ENCODE measurements around the gene CLTCL1.

Gene CLTCL1

GRCh38 chr22:19147195-19147780 is 144.2 kb downstream of the CLTCL1 start:
- no peak for DNase-seq

GRCh38 chr22:19146215-19146968 is 145.1 kb downstream of the CLTCL1 start:
- DNase-seq = no peak

GRCh38 chr22:19143967-19144400 is 147.5 kb downstream of the CLTCL1 start:
- DNase-seq = peak; percentile 58

- DNase-seq = no peak
Observed at GRCh38 chr22:19143212-19143611, 148.3 kb downstream of the CLTCL1 start.

- DNase-seq = no peak
Observed at GRCh38 chr22:19142394-19142793, 149.1 kb downstream of the CLTCL1 start.

DNA sequence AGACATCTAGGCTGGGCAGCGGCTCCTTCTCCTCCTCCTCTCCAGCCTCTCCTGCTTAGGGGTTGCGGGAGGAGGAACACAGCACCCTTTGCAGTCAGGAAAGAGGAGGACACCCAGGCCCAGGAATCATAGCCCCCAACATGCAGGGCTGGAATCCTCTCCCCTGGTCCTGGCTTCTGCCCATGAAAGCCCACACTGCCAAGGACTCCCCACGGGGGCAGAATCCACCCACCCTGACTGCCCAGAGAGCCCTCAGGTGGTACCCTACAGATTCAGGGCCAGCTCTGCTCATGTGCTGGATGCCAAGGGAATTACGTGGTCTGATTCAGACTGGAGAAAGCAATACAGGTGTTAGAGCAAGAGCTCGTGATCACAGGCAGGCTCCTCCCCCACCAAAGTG is 151.5 kb downstream of the CLTCL1 start:
- DNase-seq = no peak

GRCh38 chr22:19139001-19139356 is 152.5 kb downstream of the CLTCL1 start:
- DNase-seq = no peak

DNA sequence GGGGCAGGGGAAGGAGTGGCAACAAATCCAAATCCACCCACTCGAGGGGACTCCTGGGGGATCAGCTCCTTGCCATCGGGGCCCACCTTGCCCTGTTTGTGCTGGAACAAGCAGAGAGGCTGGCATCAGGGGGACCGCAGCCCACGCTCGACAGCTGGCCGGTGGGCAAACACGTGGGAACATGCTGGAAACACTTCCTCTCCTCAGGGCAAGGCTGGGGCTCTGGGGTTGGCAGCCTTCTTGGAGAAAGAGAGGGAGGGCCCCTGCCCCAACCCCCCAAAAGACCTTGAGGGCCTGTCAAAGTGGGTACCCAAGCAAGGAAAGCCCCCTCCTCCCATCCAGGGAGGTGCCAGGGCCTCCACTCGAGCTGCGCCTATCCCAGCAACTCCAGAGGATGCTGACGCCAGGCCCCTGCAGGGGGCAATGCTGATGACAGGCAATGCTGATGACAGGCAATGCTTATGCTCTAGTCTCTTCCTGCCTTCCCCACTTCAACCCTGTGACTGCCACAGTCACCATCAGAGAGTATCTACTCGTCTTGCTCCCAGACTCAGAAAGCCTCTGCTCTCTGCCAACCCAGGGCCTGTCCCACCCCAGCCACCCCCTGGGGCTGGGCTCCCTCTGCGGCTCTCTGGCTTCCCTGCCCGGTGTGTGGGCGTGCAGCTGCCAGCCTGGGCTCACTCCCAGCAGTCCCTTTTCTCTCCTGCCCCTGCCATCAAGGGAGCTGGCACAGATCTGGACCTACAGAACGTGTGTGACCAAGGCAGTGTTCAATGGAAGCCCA is 153.1 kb downstream of the CLTCL1 start:
- DNase-seq = no peak

DNA sequence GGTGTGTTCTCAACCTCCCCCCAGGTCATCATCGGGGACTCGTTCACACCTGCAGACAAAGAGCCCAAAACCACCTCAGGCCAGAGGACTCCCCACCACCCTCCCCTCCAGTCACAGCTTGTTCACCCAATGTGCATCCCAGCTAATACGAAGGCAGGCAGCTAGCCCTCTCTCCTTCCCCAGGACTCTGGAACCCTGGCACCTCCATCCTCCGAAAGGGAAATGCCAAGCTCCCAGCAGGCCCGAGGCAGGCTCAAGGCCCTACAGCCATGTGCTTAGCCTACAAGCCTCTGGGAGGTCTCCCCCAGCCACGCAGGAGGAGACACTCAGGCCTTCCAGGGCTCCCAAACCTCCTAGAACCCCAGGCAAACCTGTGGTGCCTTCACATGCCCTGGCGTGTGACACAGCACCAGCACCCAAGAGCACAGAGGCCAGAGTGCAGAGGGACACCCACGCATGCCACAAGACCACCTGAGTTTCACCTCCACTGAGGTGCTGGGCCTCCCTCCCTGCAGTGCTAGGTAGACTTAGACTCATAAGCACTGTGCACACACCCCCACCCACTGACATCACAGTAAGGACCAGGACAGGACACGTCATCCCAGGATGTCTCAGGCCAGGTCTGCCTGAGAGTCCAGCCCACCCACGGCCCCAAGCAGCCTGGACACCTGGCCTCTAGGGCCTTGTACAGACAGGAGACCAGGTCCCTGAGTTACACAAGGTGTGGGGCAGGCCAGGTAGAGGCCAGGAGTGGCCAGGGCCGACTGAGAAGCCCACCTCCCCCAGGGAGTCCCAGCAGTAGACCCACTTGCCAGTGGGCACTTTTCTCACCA is 153.9 kb downstream of the CLTCL1 start:
- no peak for DNase-seq

DNA sequence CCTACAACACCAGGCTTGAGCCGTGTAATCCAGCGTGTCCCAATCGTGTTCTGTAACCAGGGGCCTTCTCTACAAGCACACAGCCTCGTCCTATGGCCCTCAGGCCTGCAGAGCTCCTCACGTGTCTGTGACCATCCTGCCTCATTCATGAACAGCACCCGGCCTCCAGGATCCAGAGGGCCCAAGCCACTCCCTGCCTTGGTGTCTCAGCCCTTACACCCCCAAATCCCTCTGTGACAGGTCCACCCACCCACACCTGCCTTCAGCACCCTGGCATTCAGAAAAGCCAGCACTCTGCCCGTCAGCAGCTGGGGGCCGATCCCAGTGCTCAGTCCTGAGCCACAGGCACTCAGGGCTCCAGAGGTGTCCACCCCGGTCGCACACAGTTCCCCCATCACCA is 154.6 kb downstream of the CLTCL1 start:
- DNase-seq = no peak

DNA sequence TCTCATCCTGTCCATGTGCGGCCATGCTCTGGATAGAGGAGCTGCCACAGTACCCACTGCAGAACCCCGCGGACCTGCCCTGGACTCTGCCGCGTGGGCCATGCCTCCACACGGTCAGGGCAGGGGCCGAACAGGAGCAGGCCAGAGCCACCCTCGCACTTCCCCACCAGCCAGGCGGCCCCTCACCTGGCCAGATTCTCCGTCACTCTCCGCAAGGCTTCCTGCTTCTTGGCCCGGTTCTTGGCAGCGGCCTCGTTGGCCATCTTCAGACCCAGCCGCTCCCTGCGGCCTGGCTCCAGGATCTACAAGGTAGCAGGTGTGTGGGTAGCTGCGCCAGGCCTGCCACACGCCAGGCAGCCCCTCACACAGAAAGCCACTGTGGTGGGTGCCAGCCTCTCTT is 156.6 kb downstream of the CLTCL1 start:
- DNase-seq = no peak

DNA sequence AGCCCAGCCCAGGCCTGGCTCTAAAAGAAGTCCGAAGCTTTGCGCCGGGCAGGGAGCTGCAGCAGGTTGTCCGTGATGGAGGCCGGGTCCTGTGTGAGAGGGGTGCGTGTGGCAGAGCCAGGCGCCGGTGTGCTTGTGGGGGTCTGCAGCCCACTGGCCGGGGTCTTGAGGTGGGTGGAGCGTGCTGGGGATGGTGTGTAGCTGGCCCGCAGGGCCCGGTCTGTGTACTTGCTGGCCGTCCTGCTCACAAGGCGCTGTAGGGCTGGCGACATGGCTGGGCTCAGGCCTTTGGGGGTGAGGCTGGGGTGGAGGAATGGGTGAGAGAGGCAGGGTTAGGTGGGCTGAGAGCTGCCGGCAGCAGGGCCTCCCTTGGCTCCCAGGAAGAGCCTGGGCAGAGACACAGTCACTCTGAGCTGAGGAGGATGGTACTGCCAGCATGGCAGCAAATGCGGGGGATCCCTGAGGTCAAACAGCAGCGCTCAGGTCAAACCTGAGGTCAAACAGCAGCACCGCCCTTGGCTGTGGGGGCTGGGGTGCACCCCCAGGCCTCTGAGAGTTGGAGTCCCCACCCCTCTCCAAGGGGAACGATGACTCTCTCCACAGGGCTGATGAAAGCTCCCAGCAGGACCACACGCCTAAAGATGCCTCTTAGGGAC is 157.2 kb downstream of the CLTCL1 start:
- DNase-seq = no peak

- no peak for DNase-seq
Observed at GRCh38 chr22:19133561-19133960, 158.0 kb downstream of the CLTCL1 start.

DNA sequence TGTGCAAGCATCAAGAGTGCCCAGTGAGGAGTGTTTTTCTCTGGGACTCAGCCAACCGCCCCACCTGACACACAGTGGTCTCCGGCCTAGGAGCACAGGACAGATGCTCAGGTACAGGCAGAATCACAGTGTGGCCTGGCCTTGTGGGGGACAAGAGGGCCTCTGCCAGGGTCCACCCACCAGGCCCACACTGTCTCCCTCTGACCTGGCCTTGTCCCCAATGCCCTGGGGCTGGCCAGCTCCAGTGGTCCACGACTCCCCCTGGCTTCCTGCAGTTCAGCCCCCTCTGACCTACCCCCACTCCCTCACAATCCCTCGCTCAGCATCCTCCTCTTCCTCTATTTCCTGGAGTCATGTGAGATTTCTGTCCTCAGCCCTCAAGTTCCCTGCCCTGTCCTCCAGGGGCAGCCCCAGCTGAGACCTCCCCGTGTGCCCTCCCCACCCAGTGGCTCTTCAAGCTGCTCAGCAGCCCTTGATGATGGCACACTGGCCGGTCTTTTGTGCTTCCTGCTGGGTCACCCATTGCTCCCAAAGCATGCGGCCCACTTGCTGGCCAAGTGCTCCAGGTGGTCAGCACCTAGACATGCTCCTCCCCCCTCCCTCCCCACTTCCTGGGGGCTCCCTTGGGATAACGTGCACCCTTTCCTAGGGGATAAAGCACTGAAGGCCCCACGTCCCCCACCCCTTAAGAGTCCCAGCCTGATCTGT is 158.7 kb downstream of the CLTCL1 start:
- no peak for DNase-seq

GRCh38 chr22:19132153-19132552 is 159.4 kb downstream of the CLTCL1 start:
- no peak for DNase-seq

DNA sequence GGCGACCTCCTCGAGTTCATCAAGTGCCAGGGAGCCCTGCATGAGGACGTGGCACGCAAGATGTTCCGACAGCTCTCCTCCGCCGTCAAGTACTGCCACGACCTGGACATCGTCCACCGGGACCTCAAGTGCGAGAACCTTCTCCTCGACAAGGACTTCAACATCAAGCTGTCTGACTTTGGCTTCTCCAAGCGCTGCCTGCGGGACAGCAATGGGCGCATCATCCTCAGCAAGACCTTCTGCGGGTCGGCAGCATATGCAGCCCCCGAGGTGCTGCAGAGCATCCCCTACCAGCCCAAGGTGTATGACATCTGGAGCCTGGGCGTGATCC is 159.9 kb downstream of the CLTCL1 start:
- no peak for DNase-seq

DNA sequence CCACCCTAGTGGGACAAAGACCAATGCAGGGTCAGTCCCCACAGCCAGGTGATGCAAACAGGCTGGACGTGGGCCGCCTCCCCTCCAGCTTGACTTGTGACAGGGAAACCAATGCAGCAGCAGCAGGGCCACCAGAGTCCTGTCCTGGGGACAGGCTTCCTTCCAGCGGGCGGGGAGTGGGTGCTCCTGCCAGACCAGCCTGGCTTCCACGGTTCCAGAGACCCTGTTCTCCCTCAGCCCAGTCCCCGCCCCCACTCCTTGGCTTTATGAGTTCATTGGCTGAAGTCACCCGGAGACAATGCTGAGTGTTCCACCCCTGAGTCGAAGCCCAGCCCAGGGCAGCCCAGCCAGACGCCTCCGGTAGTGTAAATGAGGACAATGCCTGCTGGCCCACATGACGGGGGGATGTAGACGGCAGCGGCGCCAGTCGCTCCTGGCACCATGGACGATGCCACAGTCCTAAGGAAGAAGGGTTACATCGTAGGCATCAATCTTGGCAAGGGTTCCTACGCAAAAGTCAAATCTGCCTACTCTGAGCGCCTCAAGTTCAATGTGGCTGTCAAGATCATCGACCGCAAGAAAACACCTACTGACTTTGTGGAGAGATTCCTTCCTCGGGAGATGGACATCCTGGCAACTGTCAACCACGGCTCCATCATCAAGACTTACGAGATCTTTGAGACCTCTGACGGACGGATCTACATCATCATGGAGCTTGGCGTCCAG is 160.4 kb downstream of the CLTCL1 start, which contains the start of gene TSSK2:
TSSK2 (plus strand) TSS at position 350 of the 726 bp plus-strand sequence; CDS start at position 442, 92 bp downstream.
- DNase-seq = no peak

- DNase-seq = no peak
Observed at GRCh38 chr22:19129871-19130270, 161.6 kb downstream of the CLTCL1 start.

Measured in stimulated activated CD4-positive, alpha-beta T cell treated with anti-CD3 and anti-CD28 coated beads, Interleukin-15, amount 100 ng/mL, for 24 hours (primary cell).